Fibroblast of lung (primary cell): ENCODE measurements around the gene ZNF385B. TPM values are rescaled to one million over a fixed set of nuclear protein-coding genes. Genes with fewer than 3 reads are reported as not detected.
A peak's percentile ranks its signal among the peaks of the same experiment; 100 is the strongest.

Experiments
- DNase-seq, 2 donors: peaks; one replicate each; pipeline versions ENCODE4 v3.0.0 to v3.0.0-alpha.2; 2010; ENCODE audit warnings: low read depth in 2 of 2
- H2AFZ ChIP-seq: 2 replicates; pipeline ENCODE4 v1.5.1; 2012; ENCODE audit warnings: low read length, control low read depth, inconsistent platforms
- H3K27ac ChIP-seq: 2 replicates; pipeline ENCODE4 v1.5.1; 2011; ENCODE audit warnings: low read length, control low read depth; ENCODE audit not compliant: insufficient read depth
- H3K27me3 ChIP-seq: 2 replicates; pipeline ENCODE4 v1.5.1; 2011; ENCODE audit warnings: mild to moderate bottlenecking, low read length; ENCODE audit not compliant: control insufficient read depth, insufficient read depth
- H3K36me3 ChIP-seq: 2 replicates; pipeline ENCODE4 v1.5.1; 2011; ENCODE audit warnings: low read length; ENCODE audit not compliant: control insufficient read depth, insufficient read depth
- H3K4me1 ChIP-seq: 2 replicates; pipeline ENCODE4 v1.5.1; 2011; ENCODE audit warnings: low read length; ENCODE audit not compliant: control insufficient read depth, insufficient read depth; ENCODE audit errors: extremely low read depth
- H3K4me2 ChIP-seq: 2 replicates; pipeline ENCODE4 v1.5.1; 2011; ENCODE audit warnings: low read length, control low read depth; ENCODE audit not compliant: insufficient read depth; ENCODE audit errors: extremely low read depth
- H3K4me3 ChIP-seq, 4 experiments: fragments of 200-600 bp in 1 of 4; sonication (generic) in 1 of 4; replicated peaks in 1 of 4; 2 replicates each; pipeline ENCODE4 v1.5.1; 2011 to 2016; ENCODE audit warnings: low read length in 4 of 4, low read depth in 3 of 4, mild to moderate bottlenecking in 3 of 4, control low read depth in 2 of 4, inconsistent platforms in 1 of 4, mixed read lengths in 1 of 4; ENCODE audit not compliant: insufficient read depth in 1 of 4; ENCODE audit errors: control extremely low read depth in 1 of 4
- H3K79me2 ChIP-seq: 2 replicates; pipeline ENCODE4 v1.5.1; 2012; ENCODE audit warnings: mild to moderate bottlenecking, low read length, inconsistent platforms; ENCODE audit not compliant: control insufficient read depth, insufficient read depth
- H3K9ac ChIP-seq: 2 replicates; pipeline ENCODE4 v1.5.1; 2011; ENCODE audit warnings: mild to moderate bottlenecking, low read length, control low read depth; ENCODE audit not compliant: insufficient read depth
- H3K9me3 ChIP-seq: 2 replicates; pipeline ENCODE4 v1.5.1; 2012; ENCODE audit warnings: low read depth, low read length; ENCODE audit not compliant: control insufficient read depth, insufficient read depth
- H4K20me1 ChIP-seq: 2 replicates; pipeline ENCODE4 v1.5.1; 2011; ENCODE audit warnings: low read length; ENCODE audit not compliant: control insufficient read depth, insufficient read depth; ENCODE audit errors: extremely low read depth
- CTCF ChIP-seq, 2 donors: IDR thresholded peaks in 1 of 2; conservative IDR thresholded peaks in 1 of 2; 1 replicate in 1 of 2; 2 replicates in 1 of 2; pipeline ENCODE4 v1.5.1; 2011 to 2012; ENCODE audit warnings: low read length in 2 of 2, control low read depth in 1 of 2, inconsistent platforms in 1 of 2, low read depth in 1 of 2, mild to moderate bottlenecking in 1 of 2
- EZH2 ChIP-seq: IDR thresholded peaks from 2 replicates; pipeline ENCODE4 v1.5.1; 2012; ENCODE audit warnings: low read length, control low read depth, mild to moderate bottlenecking; ENCODE audit errors: missing control alignments
- polyA plus RNA-seq, 2 donors: library from polyadenylated mRNA; depleted of rRNA in 1 of 2; stranded (reverse) in 1 of 2; unstranded in 1 of 2; fragments of >200 nt; gene quantifications; 2 replicates each; pipeline ENCODE4 v1.2.1, GENCODE V29; 2011 to 2012; ENCODE audit warnings: missing spikeins in 1 of 2
- total RNA-seq: library from RNA; depleted of rRNA; stranded (reverse); fragments of >200 nt; gene quantifications from 2 replicates; pipeline ENCODE4 v1.2.1, GENCODE V29; 2014

The ZNF385B gene
- total and polyA plus RNA-seq, 2 donors (not counting 1 experiment from before 2014, with no cell fraction given), result 0.06 TPM; not detected in 1

- no peak overlapping the region for H3K27ac ChIP-seq
- H3K79me2 ChIP-seq, result no peaks in the 10 kb centered on the region
- no peaks in the 10 kb centered on the region for H3K9me3 ChIP-seq
- no peak overlapping the region for H3K9ac ChIP-seq
- DNase-seq, result peak; percentile 2 to 52
- no peak overlapping the region for H2AFZ ChIP-seq
- no peaks in the 10 kb centered on the region for H3K4me1 ChIP-seq
- no peaks in the 10 kb centered on the region for H3K36me3 ChIP-seq
- no peak overlapping the region for H3K4me3 ChIP-seq
- TF ChIP-seq CTCF (conservative IDR thresholded peaks at IDR 0.05 in 1 of 2, IDR thresholded peaks at IDR 0.05 in 1 of 2; ENCODE audit: low read depth in 1 of 2, low read length in 2 of 2) (no peak), EZH2 (no peak)
- no peaks in the 10 kb centered on the region for H4K20me1 ChIP-seq
- H3K27me3 ChIP-seq, result no peaks in the 10 kb centered on the region
- no peak overlapping the region for H3K4me2 ChIP-seq
These were observed 318.0 kb downstream of the ZNF385B start for GRCh38 chr2:179543361-179543901.

GRCh38 chr2:179541586-179541985, 319.8 kb downstream of the ZNF385B start:
- no peak for TF ChIP-seq EZH2
- TF ChIP-seq CTCF (conservative IDR thresholded peaks at IDR 0.05 in 1 of 2, IDR thresholded peaks at IDR 0.05 in 1 of 2; ENCODE audit: low read depth in 1 of 2, low read length in 2 of 2), result no peak

GRCh38 chr2:179539124-179539511, 322.3 kb downstream of the ZNF385B start:
- H3K79me2 ChIP-seq, result no peaks in the 10 kb centered on the region
- no peaks in the 10 kb centered on the region for H3K4me1 ChIP-seq
- H3K9me3 ChIP-seq, result no peaks in the 10 kb centered on the region
- no peak overlapping the region for H3K27ac ChIP-seq
- H3K36me3 ChIP-seq, result no peaks in the 10 kb centered on the region
- no peaks in the 10 kb centered on the region for H3K27me3 ChIP-seq
- TF ChIP-seq CTCF (conservative IDR thresholded peaks at IDR 0.05 in 1 of 2, IDR thresholded peaks at IDR 0.05 in 1 of 2; ENCODE audit: low read depth in 1 of 2, low read length in 2 of 2), result no peak
- TF ChIP-seq EZH2, result no peak
- H3K4me2 ChIP-seq, result no peak overlapping the region
- H3K4me3 ChIP-seq, result no peak overlapping the region
- no peaks in the 10 kb centered on the region for H4K20me1 ChIP-seq
- no peak overlapping the region for H3K9ac ChIP-seq
- H2AFZ ChIP-seq, result no peak overlapping the region
- DNase-seq, result no peak

More at GRCh38 chr2:179541586-179541985, 319.8 kb downstream of the ZNF385B start:
- H3K27ac ChIP-seq, result no peak overlapping the region
- no peak overlapping the region for H3K9ac ChIP-seq
- no peaks in the 10 kb centered on the region for H3K79me2 ChIP-seq
- no peak overlapping the region for H3K4me3 ChIP-seq
- no peaks in the 10 kb centered on the region for H3K36me3 ChIP-seq
- DNase-seq, result no peak
- no peak overlapping the region for H2AFZ ChIP-seq
- no peaks in the 10 kb centered on the region for H3K27me3 ChIP-seq
- no peaks in the 10 kb centered on the region for H3K4me1 ChIP-seq
- H3K9me3 ChIP-seq, result no peaks in the 10 kb centered on the region
- no peak overlapping the region for H3K4me2 ChIP-seq
- no peaks in the 10 kb centered on the region for H4K20me1 ChIP-seq
